ENCODE measurements around the gene ADAMTS6. TPM values are rescaled to one million over a fixed set of nuclear protein-coding genes. Genes with fewer than 3 reads are reported as not detected.

ADAMTS6 gene
- total RNA-seq, 2 experiments from 2014 or later: 1.1 to 1.9 TPM

- no peak for DNase-seq
- intact Hi-C loops (cut with micrococcal nuclease): no loop called here
- POLR2A ChIA-PET: no interaction called here
- H3K4me3 Mint-ChIP-seq: no peak overlapping the region
- H3K36me3 Mint-ChIP-seq (ENCODE audit: low read depth): no peaks in the 10 kb centered on the region
- no peak for ATAC-seq
- H3K27me3 Mint-ChIP-seq: no peaks in the 10 kb centered on the region
- no peak overlapping the region for H3K27ac Mint-ChIP-seq
- H3K9me3 Mint-ChIP-seq: no peaks in the 10 kb centered on the region
- H3K4me1 Mint-ChIP-seq (ENCODE audit: low read depth): no peaks in the 10 kb centered on the region
- no peak for TF ChIP-seq CTCF (IDR thresholded peaks at IDR 0.05)
- CTCF ChIA-PET: interaction anchor here (1.0 kb wide), 2 partner anchors 25 to 158 kb away, joined by 3 read pairs; no protein-coding TSS in a partner anchor
Measured at GRCh38 chr5:65261499-65261898, 220.2 kb downstream of the ADAMTS6 start.

- no peaks in the 10 kb centered on the region for H3K4me1 Mint-ChIP-seq (ENCODE audit: low read depth)
- no peaks in the 10 kb centered on the region for H3K27me3 Mint-ChIP-seq
Measured at GRCh38 chr5:65255294-65255693, 226.4 kb downstream of the ADAMTS6 start.

GRCh38 chr5:65252977-65253376 lies 228.7 kb downstream of the ADAMTS6 start:
- ChIA-PET POLR2A (no interaction called here), CTCF (no interaction called here)
- Mint-ChIP-seq H3K4me3 (no peak overlapping the region), H3K27me3 (no peaks in the 10 kb centered on the region), H3K4me1 (ENCODE audit: low read depth) (no peaks in the 10 kb centered on the region), H3K27ac (no peak overlapping the region), H3K36me3 (ENCODE audit: low read depth) (no peaks in the 10 kb centered on the region), H3K9me3 (no peaks in the 10 kb centered on the region)
- DNase-seq (no peak), ATAC-seq (no peak)
- no peak for TF ChIP-seq CTCF (IDR thresholded peaks at IDR 0.05)
- intact Hi-C loops (cut with micrococcal nuclease): no loop called here

More at GRCh38 chr5:65255294-65255693, 226.4 kb downstream of the ADAMTS6 start:
- no peak for TF ChIP-seq CTCF (IDR thresholded peaks at IDR 0.05)
- Mint-ChIP-seq H3K9me3 (no peaks in the 10 kb centered on the region), H3K27ac (no peak overlapping the region), H3K4me3 (no peak overlapping the region), H3K36me3 (ENCODE audit: low read depth) (no peaks in the 10 kb centered on the region)
- intact Hi-C loops (cut with micrococcal nuclease): no loop called here
- ChIA-PET POLR2A (no interaction called here), CTCF (no interaction called here)
- no peak for DNase-seq
- ATAC-seq: no peak

- Mint-ChIP-seq H3K9me3 (no peaks in the 10 kb centered on the region), H3K27me3 (no peaks in the 10 kb centered on the region), H3K4me1 (ENCODE audit: low read depth) (no peaks in the 10 kb centered on the region), H3K4me3 (no peak overlapping the region), H3K36me3 (ENCODE audit: low read depth) (no peaks in the 10 kb centered on the region), H3K27ac (no peak overlapping the region)
- TF ChIP-seq CTCF (IDR thresholded peaks at IDR 0.05): no peak
- DNase-seq (no peak), ATAC-seq (no peak)
- intact Hi-C loops (cut with micrococcal nuclease): no loop called here
- CTCF ChIA-PET: no interaction called here
- POLR2A ChIA-PET: no interaction called here
Measured at GRCh38 chr5:65248896-65249295, 232.8 kb downstream of the ADAMTS6 start.

- ChIA-PET POLR2A (no interaction called here), CTCF (no interaction called here)
- DNase-seq: no peak
- H3K27me3 Mint-ChIP-seq: no peaks in the 10 kb centered on the region
- no peaks in the 10 kb centered on the region for H3K36me3 Mint-ChIP-seq (ENCODE audit: low read depth)
- H3K4me3 Mint-ChIP-seq: no peak overlapping the region
- TF ChIP-seq CTCF (IDR thresholded peaks at IDR 0.05): no peak
- no peak overlapping the region for H3K27ac Mint-ChIP-seq
- H3K9me3 Mint-ChIP-seq: no peaks in the 10 kb centered on the region
- intact Hi-C loops (cut with micrococcal nuclease): no loop called here
- no peaks in the 10 kb centered on the region for H3K4me1 Mint-ChIP-seq (ENCODE audit: low read depth)
- no peak for ATAC-seq
Measured at GRCh38 chr5:65247594-65247993, 234.1 kb downstream of the ADAMTS6 start.
